HG02943 (cell line): ENCODE data around the gene KCTD5.
"Not testable (repeated sequence)": the region's sequence is repeated elsewhere in the genome, so short reads cannot be mapped to it uniquely, and the experiment has no call there.

Source experiments
- ATAC-seq: cut with Tn5 transposase; IDR thresholded peaks from one replicate; pipeline ENCODE4 v1.9.1; 2021; ENCODE audit warnings: mild to moderate bottlenecking, low read depth, moderate library complexity; ENCODE audit not compliant: unreplicated experiment

The KCTD5 gene

DNA sequence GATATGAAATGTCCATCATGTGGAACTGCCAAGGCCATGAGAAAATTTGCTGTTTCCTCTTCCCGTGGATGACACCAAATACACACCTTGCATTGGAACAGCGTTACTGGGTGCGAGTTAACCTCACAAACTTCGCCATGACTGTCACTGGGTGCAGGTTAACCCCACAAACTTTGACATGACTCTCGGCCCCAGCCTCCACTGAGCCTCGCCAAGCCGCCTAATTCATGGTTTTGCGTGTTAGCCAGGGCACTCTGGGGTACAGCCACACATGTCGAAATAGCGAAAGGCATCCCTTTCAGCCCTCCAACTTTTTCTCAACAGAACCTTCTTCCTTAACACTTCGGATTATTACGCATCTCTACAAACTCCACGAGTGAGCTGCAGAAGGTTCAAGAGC is 10.6 kb upstream of the KCTD5 start:
- no peak for ATAC-seq

DNA sequence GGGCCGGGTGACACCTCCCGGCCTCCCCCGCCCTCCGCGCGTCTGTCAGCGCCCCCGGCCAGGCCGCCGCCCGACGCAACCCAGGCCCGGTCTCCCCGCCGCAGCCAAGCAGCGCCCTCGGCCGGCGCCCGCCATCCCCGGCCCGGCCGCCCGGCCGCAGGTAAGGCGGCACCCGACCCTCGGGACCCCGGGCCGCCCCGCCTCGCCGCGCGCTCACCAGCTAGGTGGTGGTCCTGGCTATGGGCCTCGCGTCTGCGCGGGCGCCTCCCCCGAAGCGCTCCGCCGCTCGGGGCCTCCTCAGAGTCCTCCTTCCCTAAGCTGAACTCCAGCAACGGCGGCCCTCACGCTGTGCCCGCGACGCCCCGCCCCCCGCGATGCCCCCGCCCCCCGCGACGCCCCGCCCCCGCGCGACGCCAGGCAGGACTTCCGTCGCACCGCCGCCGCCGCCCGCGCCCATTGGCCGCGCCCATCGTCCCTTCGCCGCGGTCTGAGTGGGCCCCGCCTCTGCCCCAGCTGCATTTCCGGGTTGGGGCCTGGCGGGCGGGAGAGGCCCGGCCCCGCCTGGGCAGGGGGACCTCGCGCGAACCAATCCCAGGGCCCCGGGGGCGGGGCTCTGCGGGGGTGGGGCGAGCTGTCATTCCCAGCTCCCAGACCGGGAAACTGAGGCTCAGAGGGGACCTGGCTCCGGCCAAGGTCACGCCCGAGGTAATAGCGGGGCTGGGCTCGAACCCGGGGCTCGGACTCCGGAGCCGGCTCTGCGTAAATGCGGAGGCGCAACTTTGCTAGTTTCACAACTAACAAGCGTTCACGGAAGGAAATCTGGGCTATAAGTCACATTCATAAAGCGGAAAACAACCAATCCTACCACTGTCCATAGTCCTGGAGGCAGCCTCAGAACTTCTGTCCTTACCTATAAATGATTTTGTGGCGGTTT is 9.0 kb upstream of the KCTD5 start:
- ATAC-seq, result peak; percentile 84

DNA sequence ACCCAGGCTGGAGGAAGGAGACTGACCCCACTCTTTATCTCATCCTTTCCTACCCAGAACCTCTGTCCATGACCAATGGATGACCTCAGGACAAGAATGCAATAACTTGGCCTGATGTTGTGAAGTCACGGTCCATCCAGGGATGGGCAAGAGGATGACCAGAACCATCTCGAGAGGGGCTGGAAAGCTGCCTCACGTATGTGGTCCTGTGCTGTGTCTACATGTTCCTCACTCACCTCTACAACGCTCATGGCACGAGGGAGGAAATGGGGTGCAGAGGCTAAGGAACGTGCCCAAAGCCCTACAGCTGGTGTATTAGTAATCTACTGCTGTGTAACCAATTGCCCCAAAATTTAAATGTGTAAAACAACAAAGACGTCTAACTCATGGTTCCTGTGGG is 7.3 kb upstream of the KCTD5 start:
- no peak for ATAC-seq

DNA sequence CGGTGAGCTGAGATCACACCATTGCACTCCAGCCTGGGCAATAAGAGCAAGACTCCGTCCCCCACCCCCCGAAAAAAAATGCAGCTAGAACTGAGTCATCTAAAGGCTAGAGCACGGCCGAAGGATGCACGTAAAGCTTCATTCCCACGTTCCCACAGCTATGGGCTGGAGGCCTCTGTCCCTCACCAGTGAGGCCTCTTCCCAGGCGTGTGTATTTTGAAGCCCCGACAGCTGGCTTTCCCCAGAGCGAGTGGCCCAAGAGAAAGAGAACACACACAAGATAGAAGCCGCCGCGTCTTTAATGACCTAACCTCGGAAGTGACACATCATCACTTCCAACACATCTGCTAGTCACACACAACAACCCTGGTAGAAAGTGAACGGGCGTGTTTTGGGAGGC is 6.6 kb upstream of the KCTD5 start:
- no peak for ATAC-seq

DNA sequence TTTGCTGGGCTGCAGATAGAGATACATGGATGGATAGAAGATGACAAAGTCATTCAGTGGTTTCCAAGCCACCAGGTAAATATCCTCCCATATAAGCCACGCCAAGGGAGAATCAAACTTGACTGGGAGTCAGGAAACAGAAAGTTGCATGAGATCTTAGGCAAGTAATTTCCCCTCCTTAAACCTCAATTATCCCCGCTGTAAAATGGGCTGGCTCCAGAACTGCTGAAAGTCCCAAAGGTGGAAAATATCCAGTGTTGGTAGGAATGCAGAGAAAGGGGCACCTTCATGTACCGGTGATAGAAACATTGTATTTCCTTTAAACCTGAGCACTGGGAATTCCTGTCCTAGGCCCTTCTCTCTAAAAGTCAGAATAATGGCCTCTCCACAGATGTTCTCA is 5.4 kb upstream of the KCTD5 start:
- ATAC-seq, result not testable (repeated sequence)

DNA sequence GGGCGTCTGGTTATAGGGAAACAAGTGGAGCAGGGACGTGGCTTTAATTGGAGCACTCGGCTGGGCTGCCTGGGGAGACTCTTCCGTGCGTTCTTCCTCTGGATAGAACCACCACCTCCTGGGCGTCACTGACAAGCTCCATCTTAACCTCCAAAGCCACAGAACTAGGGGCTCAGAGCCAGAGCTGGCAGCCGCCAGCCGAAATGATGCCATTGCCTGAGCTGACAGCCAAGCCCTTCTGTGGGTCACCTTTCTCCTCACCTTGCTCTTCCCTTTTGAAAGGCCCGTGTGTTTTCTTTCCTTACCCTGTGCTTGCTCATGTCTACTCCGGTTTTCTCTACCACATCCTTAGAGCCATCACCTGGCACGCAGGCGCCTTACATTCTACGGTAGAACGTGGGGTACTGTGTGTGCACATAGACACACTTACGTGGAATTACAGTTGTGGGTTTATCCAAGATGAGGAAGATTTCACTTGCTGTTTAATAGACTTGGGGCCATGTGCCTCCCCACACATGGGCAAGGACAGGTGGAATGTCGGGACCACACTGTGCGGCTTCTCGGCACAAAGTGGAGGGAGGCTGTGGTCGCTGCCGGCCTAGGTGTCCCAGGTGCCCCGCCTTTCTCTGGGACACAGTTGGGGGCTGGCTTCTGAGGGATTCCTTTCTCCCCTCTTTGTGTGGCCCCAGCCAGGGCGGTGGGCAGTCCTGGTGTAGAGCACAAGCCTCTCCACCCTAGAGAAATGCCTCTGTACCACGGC is 3.9 kb upstream of the KCTD5 start:
- ATAC-seq, result not testable (repeated sequence)

DNA sequence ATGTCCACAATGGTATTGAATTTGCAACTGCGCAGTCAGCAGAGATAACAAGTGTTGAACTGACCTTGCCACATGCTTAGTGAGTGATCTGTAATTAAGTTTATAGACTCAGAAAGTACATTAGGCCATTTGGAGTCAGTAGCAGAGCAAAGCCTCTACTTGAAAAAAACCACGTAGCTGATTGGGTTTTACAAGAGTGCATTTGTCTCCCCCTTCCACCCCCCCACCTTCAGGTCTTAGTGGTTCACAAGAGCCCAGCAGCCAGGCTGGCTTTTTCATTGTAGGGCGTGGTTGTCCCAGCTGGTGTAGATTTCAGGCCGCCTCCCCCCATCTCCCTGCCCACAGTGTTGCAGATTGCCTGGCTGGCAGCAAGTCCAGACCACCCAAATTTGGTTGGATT is 2.4 kb upstream of the KCTD5 start:
- ATAC-seq, result not testable (repeated sequence)

DNA sequence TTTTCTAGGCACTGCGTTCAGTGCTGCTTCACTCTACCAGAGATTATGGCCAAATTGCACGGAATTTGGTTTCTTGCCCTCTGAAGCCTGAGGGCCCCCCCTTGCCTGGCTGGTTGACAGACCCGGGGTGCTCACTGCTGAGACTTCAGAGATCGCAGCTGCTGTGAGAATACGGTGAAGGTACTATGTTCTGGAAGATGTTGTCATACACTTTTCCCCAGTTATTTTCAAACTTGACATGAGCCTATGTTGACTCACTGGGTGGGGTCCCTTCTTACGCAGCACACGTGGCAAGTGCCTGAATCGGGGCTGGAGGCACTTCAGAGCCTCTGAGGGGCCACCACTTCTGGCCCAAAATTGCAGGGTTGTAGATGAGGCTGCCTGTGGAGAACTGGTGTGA is 2.0 kb upstream of the KCTD5 start:
- not testable (repeated sequence) for ATAC-seq

DNA sequence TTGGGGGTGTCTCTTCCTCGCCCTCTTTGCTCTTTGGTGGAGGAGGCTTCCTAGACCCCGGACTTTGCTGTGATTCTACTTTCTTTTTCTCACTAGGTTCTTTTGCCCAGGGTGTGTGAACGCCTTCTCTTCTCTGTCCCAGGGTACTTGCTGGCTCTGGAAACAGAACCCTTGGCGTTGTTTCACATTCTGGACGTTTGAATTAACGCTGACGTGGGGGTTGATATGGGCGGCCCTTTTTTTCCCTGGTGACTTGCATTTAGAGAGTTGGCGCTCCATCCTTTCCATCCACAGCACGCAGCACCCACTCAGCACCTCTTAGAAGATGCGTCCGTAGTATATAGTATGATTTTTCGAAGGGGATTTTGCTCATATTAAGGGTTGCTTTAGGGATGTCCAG is 718 bp downstream of the KCTD5 start:
- ATAC-seq, result not testable (repeated sequence)

DNA sequence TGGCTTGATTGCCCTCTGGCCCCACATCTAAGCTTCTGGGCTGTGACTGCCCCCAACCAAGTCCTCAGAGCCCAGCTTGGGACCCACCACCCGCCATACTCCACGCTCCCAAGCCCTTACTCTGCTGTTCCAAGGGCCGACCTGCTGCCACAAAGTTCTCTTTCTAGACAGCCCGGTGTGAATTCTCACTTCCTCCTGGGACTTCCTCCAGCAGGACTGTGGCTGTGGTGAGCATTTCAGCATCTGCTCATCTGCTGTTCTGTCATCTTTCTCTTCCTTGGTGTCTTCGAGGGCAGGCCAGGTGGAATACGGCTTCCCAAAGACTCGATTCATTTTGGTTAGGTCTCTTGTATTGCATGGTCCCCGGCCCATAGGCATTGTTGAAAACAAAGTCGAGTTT is 3.8 kb downstream of the KCTD5 start:
- ATAC-seq, result not testable (repeated sequence)

DNA sequence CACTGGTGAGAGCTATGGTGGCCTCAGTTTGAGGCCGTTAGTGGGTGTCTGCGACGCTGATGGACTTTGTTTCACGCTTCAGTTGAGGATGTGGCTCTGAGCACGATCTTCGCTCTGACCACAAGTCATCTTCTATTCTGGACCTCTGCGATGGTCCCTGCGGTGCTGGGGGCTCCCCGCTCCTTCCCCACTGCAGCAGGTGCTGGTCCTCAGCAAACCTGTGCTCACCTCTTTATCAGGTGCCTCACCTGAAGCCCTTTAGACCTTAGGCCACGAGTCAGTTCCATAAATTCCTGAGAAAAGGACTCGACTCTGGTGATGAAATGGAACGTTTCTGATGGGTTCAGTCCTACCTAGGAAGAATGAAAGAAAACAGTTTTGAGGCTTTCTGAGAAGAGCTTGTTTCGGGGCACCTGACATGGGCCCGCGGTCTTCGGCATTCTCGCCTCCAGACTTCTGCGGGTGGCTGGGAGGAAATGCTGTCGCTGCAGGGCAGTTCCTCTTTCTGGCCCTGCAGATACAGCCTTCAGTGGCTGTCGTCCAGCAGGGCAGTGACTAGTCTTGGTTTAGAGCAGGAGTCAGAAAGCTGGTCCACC is 4.7 kb downstream of the KCTD5 start:
- no peak for ATAC-seq

DNA sequence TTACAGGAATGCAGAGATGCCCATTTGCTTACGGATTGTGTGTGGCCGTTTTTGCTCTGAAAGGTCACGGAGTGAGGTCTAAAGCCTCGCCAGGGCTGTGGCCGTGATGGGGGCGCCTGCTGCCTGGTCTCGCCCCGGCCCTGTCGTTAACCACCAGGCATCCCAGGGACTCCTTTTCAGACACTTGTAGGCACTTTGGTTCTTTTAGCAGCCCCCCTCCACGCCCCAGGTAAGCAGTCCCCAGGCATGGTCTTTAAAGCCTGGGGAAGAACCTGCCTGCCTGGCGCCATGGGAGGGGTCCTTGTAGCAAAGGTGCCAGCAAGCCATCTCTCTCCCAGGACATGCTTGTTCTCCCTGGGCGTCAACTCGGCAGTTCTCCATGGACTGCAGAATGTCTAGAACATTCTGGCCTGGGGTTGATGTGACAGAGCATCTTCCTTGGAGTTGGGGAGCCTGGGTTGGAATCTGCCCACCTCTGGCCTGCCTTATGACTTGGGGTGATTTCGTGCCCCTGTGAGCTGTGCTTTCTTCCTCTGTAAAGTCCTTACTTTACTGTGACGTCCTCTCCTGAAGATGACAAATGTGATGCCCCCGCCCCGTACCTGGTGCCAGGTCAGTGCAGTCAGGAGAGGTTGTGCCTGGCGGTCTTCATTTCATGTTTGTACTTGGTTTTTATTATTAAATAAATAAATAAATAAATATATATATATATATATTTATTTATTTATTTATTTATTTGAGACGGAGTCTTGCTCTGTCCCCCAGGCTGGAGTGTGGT is 5.4 kb downstream of the KCTD5 start:
- no peak for ATAC-seq

DNA sequence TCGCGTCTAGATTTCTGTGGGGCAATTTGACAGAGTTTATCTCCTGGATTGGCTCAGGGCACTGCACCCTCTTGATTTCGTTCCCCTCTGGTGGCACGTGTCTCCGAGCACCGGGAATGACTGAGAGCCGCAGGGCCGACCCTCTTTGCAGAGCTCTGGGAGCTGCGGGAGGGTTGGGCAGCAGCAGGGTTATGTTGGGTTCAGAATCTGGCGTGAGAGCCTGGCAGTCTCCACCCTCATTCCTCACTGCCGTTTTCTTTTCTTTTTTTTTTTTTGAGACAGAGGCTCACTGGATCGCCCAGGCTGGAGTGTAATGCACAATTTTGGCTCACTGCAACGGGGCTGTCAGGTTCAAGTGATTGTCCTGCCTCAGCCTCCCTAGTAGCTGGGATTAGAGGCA is 7.1 kb downstream of the KCTD5 start:
- not testable (repeated sequence) for ATAC-seq

DNA sequence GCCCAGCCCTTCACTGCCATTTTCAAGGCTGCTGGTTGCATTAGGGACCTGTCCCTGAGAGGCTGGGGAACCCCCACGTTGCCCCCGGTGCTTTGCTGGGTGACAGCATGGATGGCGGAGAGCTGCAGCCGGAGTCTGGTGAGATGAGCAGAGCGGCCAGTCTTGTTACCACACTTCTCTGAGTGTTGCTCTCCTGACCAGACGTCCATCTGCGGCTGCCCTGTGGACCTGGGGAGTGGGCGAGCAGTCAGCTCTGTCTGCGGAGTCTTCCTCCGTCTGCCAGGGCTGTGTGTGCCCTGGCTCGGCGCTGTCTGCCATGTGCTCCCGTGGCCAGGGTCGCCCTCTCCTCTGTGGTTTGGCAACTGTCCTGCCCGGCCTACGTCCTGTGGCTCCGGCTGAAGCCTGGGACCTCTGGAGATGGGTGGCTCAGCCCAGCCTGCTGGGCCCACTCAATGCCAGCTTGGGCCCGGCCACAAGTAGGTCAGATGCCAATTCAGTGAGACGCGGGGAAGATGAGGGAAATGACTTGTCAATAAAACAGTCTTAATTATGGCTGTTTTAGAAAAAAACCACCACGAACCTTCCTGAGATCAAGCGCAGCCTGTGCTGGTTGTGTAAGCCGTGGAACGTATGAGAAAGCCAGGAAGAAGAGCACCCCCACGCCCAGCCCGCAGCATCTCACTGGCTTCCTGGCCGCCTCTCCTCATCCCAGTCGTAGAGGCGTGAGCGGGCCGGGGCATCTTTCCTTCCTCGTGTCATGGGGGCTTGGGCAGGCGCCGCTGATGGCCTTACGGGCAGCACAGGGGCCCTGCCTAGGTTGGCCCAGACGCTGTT is 7.9 kb downstream of the KCTD5 start:
- ATAC-seq, result no peak

DNA sequence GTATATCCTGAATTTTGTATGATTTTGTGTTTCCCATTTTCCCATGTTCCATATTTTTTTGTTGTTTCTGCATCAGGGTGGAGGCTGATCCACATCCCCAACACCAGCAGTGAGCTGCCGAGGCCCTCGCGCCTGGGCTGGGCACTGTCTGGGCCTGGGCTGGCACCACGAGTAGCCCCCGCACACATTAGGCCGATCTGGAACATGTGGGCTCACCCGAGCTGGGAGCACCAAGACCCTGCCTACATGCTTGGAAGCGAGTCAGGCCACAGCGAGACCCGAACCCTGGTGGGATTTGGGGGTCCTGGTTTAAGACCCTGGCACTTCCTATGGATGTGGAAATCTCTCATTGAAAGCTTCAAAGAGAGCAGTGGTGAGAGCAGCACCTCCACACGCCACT is 8.5 kb downstream of the KCTD5 start:
- no peak for ATAC-seq

DNA sequence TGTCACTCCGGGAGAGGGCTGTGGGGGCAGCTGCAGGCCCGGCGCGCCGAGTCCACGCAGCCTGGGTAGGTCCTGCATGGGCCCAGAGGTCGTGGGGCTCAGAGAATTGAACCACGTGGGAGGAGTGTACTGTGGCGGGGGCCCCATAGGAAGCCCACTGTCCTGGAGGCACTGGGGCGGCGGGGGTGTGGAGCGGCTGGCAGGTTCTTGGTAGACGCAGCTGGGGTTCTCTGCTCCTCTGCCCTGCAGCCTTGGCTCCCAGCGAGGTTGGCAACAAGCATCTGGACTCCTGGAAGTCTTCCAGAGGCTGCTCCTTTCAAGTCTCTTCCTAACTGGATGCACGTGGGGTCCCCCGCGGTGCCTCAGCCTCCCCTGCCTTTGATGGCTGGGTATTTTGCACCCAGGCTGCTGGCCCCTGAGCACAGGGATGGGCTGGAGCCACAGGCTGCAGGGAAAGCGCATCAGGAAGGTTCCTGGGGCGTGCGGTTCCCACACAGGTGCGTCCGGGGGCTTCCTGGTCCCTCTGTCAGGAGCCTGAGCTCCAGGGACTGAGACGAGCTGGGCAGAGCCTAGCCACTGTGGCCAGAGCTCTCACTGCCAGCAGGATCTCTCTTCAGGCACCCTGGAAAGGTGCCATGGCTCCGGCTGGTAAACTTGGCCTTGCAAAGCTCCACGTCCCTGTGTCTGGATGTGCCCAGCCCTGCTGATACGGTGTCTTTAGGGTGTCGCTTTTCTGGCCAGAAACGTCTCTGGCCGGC is 9.3 kb downstream of the KCTD5 start:
- no peak for ATAC-seq

DNA sequence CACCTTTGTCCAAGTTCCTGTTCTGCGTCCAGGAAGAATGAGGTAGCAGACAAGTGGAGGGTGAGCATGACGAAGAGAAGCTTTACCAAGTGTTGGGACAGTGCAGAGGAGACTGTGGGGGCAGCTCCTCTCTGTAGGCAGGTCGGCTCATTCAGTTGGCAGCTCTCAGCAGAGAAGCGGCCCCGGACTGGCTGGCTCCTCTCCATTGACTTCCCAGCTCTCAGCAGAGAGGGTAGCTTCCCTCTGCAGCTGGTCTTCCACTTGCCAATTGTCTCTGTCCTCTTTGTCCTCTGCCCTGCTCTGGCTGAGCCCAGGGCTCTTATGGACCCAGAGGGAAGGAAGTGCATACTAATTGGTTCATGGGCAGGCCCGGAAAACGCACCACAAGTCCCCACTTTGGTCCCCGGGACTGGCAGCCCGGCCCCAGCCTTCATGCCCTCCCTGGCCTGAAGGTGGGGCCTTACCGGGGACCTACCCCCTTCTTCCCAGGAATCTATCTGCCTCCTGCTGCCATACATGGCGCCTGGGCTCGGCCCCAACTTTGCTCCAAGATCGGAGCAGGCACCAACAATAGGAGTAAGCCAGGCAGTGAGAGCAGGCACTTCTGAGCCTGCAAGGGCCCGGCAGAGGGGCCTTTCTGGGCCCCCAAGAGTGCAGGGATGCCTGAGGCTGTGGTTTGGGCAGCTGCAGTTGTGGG is 10.1 kb downstream of the KCTD5 start:
- no peak for ATAC-seq

DNA sequence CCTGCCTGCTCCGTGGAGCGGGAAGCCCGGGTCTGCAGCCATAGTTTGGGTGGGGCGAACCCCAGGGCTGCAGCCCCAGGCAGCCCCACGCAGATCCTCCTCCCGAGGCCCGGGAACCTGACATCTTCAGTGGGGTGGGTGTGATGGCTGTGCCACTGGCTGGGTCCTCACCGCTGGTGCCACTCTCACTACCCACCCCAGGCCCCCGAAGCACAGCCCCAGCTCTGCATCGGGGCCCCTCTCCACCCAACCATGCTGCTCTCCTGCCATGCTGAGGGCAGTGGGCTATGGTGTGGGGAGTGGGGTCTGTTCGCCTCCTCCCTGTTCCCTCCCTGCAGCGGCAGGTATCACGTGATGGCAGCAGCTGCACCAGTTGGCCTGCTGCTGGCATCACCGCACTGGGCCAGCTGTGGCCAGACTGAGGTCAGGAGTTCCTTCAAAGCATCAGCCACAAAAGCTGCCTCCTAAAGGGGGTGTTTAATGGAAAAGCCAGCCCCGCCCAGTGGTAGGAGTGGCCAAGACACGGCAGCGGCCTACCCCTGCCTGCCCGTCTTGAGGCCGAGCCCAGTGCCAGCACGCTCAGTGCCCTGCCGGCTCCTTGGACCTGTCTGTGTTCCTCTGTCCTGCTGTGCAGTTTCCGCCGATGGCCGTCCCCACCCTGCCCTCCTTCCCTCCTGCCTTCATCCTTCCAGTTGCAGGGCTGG is 10.8 kb downstream of the KCTD5 start:
- ATAC-seq, result no peak
